ENCODE measurements around the gene RNF144A. TPM values are rescaled to one million over a fixed set of nuclear protein-coding genes. Genes with fewer than 3 reads are reported as not detected.
A peak's percentile ranks its signal among the peaks of the same experiment; 100 is the strongest.
"Not testable (repeated sequence)": the region's sequence is repeated elsewhere in the genome, so short reads cannot be mapped to it uniquely, and the experiment has no call there.

The RNF144A gene
- polyA plus RNA-seq, 3 donors from 2014 or later: 6.4 to 9.1 (median 7.7) TPM

DNA sequence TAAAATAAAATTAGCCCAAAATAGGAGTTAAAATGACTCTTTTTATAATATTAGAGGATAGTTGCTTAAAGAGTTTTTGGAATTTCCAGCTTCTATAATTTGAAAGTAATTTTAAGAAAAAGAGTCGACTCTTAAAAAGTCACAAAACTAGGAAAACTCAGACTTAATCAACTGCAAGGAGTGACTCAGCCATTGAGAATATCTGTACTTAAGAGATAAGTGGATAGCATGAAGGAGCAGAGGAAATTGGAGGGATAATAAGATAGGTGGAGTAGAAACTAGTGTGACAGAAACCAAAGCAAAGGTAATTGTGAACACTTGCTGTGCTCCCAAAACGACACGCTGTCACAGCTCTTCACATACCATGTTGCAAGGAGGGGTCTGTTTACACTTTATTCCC, 31.2 kb upstream of the RNF144A start:
- H3K27me3 Mint-ChIP-seq (ENCODE audit: low read depth in 3 of 3): peaks cover 0 to 2% (median 0%) of the 10 kb centered on the region in 3 donors
- H3K27ac Mint-ChIP-seq: no peak overlapping the region
- peaks cover 4 to 55% (median 34%) of the 10 kb centered on the region in 3 donors for H3K36me3 Mint-ChIP-seq
- H3K4me1 Mint-ChIP-seq: peaks cover 2 to 7% of the 10 kb centered on the region in 2 donors
- no peak for DNase-seq
- no peaks in the 10 kb centered on the region for H3K9me3 Mint-ChIP-seq
- no peak overlapping the region for H3K4me3 Mint-ChIP-seq

DNA sequence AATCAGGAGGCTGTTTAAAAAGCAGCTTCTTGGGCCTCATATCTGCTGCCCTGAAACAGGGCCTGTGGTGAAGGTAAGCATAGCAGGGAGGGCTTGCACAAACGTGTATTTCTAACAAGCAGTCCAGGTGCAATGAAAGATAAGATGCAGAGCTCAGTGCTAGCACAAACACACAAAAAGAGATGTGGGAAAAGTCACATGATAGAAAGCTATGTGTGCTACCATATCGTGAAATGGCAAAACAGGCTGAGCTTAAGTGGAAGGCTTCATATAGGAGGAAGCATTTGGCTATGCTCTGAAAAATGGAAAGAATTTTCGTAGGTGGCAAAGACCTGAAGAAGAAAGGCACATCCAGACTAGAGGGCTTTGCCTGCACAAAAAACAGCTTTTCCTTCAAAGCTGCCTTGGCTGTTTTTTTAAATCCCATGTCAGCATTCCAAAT, 29.4 kb upstream of the RNF144A start:
- no peak for DNase-seq
- Mint-ChIP-seq H3K27me3 (ENCODE audit: low read depth in 3 of 3) (peaks cover 0 to 2% (median 0%) of the 10 kb centered on the region in 3 donors), H3K9me3 (no peaks in the 10 kb centered on the region), H3K36me3 (peaks cover 4 to 50% (median 35%) of the 10 kb centered on the region in 3 donors), H3K27ac (no peak overlapping the region), H3K4me3 (no peak overlapping the region), H3K4me1 (no peaks in the 10 kb centered on the region)

DNA sequence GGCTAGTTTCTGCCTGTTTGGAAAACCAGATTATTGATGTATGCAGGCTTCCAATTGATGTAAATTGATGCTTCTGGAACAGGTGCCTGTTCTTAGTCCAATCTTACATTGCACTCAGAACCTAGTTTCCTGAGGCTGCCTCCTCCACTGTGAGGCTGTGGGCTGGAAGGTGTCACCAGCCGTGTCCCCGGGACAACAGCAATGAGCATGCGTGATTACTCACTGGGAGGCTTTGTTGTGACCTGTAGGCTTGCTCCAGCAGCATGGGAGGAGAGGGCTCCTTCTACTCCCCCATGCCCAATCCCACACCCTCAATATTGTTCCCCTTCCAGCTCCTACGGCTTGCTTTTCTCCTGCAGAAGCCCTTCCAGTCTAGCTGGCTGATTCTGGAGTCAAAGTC, 28.5 kb upstream of the RNF144A start:
- Mint-ChIP-seq H3K4me1 (no peaks in the 10 kb centered on the region), H3K9me3 (no peaks in the 10 kb centered on the region), H3K36me3 (peaks cover 4 to 52% (median 41%) of the 10 kb centered on the region in 3 donors), H3K27ac (no peak overlapping the region), H3K27me3 (ENCODE audit: low read depth in 3 of 3) (peaks cover 0 to 2% (median 0%) of the 10 kb centered on the region in 3 donors), H3K4me3 (no peak overlapping the region)
- DNase-seq: no peak

DNA sequence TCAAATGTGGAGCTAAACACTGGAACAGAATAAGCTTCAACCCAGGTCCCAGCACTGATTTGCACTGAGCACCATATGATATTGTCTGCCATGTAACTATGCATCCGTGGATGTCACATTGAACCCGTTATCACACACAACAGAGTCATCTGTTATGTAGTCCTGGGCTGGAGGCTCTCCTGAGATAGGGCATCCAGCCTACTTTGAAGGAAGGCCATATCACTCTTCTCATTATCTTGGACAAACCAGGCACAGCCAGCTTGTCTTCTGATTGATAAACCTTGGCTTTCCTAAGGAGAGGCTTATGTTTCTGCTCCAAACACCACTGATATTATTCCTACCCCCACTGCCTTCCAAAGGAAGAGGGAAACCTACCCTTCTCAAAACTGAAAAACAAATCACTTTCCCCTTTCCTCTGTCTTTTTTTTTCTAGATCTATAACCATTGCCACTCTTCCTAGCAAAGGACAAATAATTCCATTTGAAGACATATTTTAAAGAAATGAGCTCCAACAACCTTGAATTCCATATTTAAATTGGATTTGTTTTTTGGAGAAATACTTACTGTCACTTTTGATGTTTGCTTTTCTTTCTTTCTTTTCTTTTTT, 23.2 kb upstream of the RNF144A start:
- Mint-ChIP-seq H3K27ac (peak overlapping the region in 2 of 6 donors; percentile 24 to 60), H3K27me3 (ENCODE audit: low read depth in 3 of 3) (peaks cover 0 to 2% (median 1%) of the 10 kb centered on the region in 3 donors), H3K4me1 (no peaks in the 10 kb centered on the region), H3K36me3 (peaks cover 0 to 49% (median 36%) of the 10 kb centered on the region in 3 donors), H3K9me3 (no peaks in the 10 kb centered on the region), H3K4me3 (no peak overlapping the region)
- DNase-seq: no peak

DNA sequence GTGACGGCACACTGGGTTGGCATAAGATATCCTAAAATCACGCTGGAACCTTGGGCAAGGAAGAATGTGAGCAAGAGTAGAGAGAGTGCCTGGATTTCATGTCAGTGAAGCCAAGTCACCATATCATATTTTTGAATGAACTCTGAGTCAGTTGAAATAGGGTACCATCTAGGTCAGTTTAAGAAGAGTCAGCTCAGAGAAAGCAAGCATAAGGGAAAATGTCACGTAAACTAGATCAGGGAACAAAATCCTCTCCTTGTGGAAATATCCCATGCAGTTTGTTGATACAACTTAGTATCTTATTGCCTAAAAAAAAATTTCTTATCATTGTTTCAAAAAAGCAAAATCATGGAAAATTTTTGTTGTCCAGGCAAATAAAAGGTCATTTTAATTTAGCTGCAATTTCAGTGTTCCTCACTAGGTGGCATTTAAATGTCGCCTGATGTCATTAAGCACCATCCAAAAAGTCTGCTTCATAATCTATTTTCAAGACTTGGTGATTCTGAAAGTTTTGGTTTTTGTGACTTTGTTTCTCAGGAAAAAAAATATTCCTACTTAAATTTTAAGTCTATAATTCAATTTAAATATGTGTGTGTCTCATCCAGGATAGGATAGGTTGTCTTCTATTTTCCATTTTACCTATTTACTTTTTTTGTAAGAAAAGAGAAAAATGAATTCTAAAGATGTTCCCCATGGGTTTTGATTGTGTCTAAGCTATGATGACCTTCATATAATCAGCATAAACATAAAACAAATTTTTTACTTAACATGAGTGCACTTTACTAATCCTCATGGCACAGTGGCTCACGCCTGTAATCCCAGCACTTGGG, 20.1 kb upstream of the RNF144A start:
- Mint-ChIP-seq H3K4me1 (peaks cover 3 to 9% of the 10 kb centered on the region in 2 donors), H3K27ac (no peak overlapping the region), H3K27me3 (ENCODE audit: low read depth in 3 of 3) (peaks cover 0 to 6% (median 1%) of the 10 kb centered on the region in 3 donors), H3K4me3 (no peak overlapping the region), H3K36me3 (peaks cover 0 to 57% (median 33%) of the 10 kb centered on the region in 3 donors), H3K9me3 (peaks cover 0 to 5% (median 0%) of the 10 kb centered on the region in 6 donors)
- peak in 2 of 3 donors; percentile 41 to 47 for DNase-seq

DNA sequence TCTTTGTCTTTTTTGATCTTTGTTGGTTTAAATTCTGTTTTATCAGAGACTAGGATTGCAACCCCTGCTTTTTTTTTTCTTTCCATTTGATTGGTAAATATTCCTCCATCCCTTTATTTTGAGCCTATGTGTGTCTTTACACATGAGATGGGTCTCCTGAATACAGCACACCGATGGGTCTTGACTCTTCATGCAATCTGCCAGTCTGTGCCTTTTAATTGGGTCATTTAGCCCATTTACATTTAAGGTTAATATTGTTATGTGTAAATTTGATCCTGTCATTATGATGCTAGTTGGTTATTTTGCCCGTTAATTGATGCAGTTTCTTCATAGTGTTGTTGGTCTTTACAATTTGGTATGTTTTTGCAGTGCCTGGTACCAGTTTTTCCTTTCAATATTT, 14.6 kb upstream of the RNF144A start:
- Mint-ChIP-seq H3K4me1 (peaks cover 20 to 43% of the 10 kb centered on the region in 2 donors), H3K36me3 (peaks cover 11 to 33% (median 13%) of the 10 kb centered on the region in 3 donors), H3K9me3 (peaks cover 0 to 17% (median 3%) of the 10 kb centered on the region in 6 donors)
- not testable (repeated sequence) for H3K27ac Mint-ChIP-seq; H3K4me3 Mint-ChIP-seq; H3K27me3 Mint-ChIP-seq (ENCODE audit: low read depth in 3 of 3); DNase-seq

DNA sequence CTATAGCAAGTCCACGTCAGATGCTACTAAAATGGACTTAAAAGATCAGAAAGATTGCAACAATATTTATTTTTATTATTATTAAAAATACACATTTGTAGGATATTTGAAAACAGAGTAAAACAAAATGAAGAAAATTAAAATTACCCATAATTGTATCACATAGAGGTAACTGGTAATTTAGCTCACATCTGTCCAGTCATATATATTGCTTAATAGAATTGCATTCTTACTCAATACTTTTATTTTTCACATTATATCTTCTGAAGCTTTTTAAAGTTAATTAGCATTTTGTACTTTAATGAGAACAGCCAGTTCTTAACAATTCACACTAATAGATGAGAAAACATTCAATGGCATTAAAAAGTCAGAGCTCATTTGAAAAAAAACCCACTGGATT, 11.5 kb upstream of the RNF144A start:
- Mint-ChIP-seq H3K27me3 (ENCODE audit: low read depth in 3 of 3) (peaks cover 0 to 9% (median 2%) of the 10 kb centered on the region in 3 donors), H3K4me1 (peaks cover 50 to 74% of the 10 kb centered on the region in 2 donors), H3K9me3 (peaks cover 0 to 17% (median 3%) of the 10 kb centered on the region in 6 donors), H3K36me3 (peaks cover 11 to 30% (median 13%) of the 10 kb centered on the region in 3 donors), H3K27ac (no peak overlapping the region), H3K4me3 (no peak overlapping the region)
- no peak for DNase-seq

DNA sequence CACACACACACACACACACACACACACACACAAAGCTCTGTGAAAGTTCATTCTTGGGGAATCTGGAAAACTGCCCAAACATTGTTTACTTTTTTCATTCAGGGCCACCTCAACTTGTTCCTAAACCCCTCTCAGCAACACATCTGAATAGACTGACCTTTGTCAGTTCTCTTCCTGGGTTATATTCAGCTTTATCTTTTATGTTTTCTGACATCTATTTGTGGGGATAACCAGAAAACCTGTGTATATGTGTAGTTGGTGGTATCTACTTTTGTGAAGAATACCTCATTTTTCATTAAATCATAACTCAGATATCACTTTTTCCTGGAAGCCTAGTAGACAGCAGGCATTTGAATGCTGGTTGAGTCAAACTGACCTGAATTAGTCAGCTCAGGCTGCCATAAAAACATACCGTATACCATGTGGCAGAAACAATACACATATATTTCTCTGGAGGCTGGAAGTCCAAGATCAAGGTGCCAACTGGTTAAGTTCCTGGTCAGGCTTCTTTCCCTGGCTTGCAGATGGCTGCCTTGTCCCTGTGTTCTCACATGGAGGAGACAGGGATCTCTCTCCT, 11.0 kb upstream of the RNF144A start:
- no peak for DNase-seq
- peaks cover 0 to 6% (median 2%) of the 10 kb centered on the region in 3 donors for H3K27me3 Mint-ChIP-seq (ENCODE audit: low read depth in 3 of 3)
- H3K4me3 Mint-ChIP-seq: no peak overlapping the region
- peaks cover 0 to 17% (median 3%) of the 10 kb centered on the region in 6 donors for H3K9me3 Mint-ChIP-seq
- H3K36me3 Mint-ChIP-seq: peaks cover 11 to 25% (median 13%) of the 10 kb centered on the region in 3 donors
- H3K4me1 Mint-ChIP-seq: peaks cover 56 to 80% of the 10 kb centered on the region in 2 donors
- H3K27ac Mint-ChIP-seq: peak overlapping the region in 2 of 6 donors; percentile 8 to 42

DNA sequence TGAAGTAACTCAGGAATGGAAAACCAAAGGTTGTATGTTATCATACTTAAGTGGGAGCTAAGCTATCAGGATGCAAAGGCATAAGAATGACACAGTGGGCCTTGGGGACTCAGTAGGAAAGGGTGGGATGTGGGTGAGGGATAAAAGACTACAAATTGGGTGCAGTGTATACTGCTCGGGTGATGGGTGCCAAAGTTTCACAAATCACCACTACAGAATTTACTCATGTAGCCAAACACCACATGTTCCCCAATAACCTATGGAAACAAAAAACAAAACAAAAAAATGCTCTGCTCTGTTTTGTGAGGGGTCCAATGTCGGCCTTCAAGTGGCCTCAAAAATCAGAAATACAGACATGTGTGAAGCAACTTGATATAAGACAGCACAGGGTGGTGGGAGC, 8.9 kb upstream of the RNF144A start:
- H3K4me1 Mint-ChIP-seq: peaks cover 71 to 80% of the 10 kb centered on the region in 2 donors

DNA sequence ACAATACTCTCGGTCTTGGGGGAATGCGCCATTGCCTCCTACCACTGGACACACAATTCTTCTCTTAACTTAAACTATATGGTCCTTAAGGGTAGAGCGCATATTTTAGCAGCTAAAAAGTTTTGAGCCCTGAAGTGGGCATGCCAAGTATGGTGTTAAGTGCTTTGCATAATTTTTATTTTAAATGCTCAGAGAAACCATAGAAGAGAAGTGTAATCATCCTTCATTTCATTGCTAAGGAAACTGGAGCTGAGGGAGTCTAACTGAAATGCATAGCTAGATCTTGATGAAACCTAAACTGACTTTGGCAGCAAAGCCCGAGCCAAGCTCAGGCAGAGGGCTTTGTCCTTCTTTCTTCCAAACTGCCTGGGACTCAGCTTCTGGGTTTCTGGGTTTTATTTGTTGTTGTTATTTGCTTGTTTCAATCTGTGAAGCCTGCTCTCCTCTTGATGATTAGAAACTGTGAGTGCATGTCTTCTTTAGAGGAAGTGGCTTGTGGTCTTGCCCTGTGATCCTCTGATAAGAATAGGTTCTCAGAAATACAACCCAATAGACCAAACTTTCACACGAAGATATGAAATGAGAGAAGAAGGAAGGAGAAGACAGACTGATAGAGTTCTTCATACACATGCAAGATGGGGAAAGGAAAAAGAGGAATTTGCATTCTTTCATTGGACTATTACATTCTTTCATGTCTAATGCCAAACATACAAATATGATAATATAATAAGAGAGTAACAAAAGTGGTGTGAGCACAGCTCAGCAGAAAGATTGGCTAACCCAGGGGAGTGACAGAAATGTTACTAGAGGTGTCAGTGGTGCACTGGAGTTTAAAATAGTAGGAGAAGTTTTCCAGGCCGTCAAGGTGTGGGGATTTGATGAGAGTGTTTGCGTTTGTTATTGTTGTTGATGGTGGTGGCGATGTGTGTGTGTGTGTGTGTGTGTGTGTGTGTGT, 7.5 kb upstream of the RNF144A start:
- Mint-ChIP-seq H3K9me3 (no peaks in the 10 kb centered on the region), H3K36me3 (peaks cover 0 to 4% (median 4%) of the 10 kb centered on the region in 3 donors)

More for the DNA sequence above, 8.9 kb upstream of the RNF144A start:
- Mint-ChIP-seq H3K36me3 (peaks cover 3 to 4% (median 4%) of the 10 kb centered on the region in 3 donors), H3K27me3 (ENCODE audit: low read depth in 3 of 3) (peaks cover 0 to 2% (median 2%) of the 10 kb centered on the region in 3 donors), H3K27ac (peak overlapping the region; percentile 13 to 96 (median 92)), H3K4me3 (peak overlapping the region; percentile 23 to 90 (median 79)), H3K9me3 (peaks cover 0 to 3% (median under 1%) of the 10 kb centered on the region in 6 donors)
- no peak for DNase-seq

DNA sequence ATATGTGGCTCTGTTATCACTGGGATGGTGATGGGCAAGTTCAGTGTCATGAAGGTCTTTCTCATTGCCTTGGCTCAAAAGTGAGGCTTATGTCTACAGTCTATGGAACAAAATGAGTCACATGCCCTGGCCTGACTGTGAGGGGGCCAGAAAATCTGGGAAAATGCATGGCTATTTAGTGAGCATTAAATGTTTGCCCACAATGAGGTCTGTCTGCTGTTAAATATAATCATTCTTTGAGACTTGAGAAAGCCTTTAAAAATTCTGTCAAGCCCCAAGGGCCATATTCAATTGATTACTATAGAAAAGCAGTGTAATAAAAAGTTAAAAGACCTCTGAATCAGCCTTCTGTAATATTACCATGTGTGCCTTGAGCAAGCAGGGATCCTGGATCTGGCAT, 5.5 kb upstream of the RNF144A start:
- peaks cover 84 to 93% of the 10 kb centered on the region in 2 donors for H3K4me1 Mint-ChIP-seq
- peak overlapping the region; percentile 29 to 90 (median 85) for H3K4me3 Mint-ChIP-seq
- H3K36me3 Mint-ChIP-seq: peaks cover 0 to 4% (median 4%) of the 10 kb centered on the region in 3 donors
- peaks cover 0 to 3% (median 2%) of the 10 kb centered on the region in 3 donors for H3K27me3 Mint-ChIP-seq (ENCODE audit: low read depth in 3 of 3)
- DNase-seq: no peak
- H3K9me3 Mint-ChIP-seq: no peaks in the 10 kb centered on the region
- peak overlapping the region in 5 of 6 donors; percentile 69 to 93 (median 87) for H3K27ac Mint-ChIP-seq

More for the DNA sequence above, 7.5 kb upstream of the RNF144A start:
- Mint-ChIP-seq H3K4me3 (peak overlapping the region; percentile 72 to 90 (median 85)), H3K27me3 (ENCODE audit: low read depth in 3 of 3) (peaks cover 0 to 2% (median 2%) of the 10 kb centered on the region in 3 donors), H3K4me1 (peaks cover 80 to 86% of the 10 kb centered on the region in 2 donors), H3K27ac (peak overlapping the region; percentile 82 to 96 (median 92))
- peak; percentile 67 to 74 (median 70) for DNase-seq

DNA sequence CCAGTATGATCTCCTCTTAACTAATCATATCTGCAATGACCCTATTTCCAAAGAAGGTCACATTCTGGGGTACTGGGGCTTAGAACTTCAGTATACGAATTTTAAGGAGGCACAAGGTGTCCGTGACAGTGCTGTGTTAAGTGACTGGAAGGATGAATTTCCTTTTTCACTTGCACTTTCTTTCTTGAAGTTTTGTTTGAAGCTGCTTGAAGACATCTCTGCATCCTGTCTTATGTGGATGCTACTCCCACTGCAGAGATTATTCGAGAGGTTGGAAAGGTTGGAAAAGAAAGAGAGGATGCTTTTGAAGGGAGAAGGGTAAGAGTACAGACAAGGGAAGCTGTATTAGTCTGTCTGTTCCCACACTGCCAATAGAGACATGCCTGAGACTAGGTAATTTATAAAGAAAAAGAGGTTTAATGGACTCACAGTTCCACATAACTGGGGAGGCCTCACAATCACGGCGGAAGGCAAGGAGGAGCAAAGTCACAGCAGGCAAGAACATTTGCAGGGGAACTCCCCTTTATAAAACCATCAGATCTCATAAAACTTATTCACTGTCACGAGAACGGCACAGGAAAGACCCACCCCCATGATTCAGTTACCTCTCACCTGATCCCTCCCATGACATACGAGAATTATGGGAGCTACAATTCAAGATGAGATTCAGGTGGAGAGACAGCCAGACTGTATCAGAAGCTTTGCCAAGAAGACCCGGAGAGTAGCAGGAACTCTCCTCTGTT, 3.6 kb upstream of the RNF144A start:
- no peaks in the 10 kb centered on the region for H3K9me3 Mint-ChIP-seq
- DNase-seq: no peak
- H3K27me3 Mint-ChIP-seq (ENCODE audit: low read depth in 3 of 3): peaks cover 2 to 4% (median 2%) of the 10 kb centered on the region in 3 donors
- H3K27ac Mint-ChIP-seq: peak overlapping the region in 2 of 6 donors; percentile 33 to 46
- H3K36me3 Mint-ChIP-seq: peaks cover 0 to 4% (median 4%) of the 10 kb centered on the region in 3 donors
- H3K4me1 Mint-ChIP-seq: peaks cover 70 to 77% of the 10 kb centered on the region in 2 donors
- peak overlapping the region in 3 of 5 donors; percentile 2 to 16 (median 6) for H3K4me3 Mint-ChIP-seq

All from immature natural killer cell (primary cell).